ENCODE data around the gene SH3GL3.

DNA sequence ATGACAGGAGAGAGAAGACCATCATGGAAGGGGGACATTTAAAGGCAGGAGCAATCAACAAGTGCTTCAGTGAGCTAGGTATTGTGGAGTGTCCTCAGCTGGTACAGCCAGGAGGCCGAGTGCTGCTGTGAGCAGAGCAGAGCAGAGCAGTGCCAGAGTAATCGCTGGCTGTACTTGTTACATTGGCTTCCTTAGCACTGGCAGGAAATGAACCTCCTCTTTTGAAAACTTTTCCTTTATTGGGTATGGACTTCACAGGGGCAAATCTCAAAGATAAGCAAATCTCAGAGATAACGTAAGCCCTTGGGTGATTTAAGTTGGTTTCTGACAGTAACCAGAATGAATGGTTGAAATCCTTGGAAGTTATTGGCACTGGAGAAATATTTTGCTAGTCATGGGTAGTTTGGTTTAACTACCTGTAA, 2.1 kb downstream of the SH3GL3 start:
- TF ChIP-seq, protein P1, sequence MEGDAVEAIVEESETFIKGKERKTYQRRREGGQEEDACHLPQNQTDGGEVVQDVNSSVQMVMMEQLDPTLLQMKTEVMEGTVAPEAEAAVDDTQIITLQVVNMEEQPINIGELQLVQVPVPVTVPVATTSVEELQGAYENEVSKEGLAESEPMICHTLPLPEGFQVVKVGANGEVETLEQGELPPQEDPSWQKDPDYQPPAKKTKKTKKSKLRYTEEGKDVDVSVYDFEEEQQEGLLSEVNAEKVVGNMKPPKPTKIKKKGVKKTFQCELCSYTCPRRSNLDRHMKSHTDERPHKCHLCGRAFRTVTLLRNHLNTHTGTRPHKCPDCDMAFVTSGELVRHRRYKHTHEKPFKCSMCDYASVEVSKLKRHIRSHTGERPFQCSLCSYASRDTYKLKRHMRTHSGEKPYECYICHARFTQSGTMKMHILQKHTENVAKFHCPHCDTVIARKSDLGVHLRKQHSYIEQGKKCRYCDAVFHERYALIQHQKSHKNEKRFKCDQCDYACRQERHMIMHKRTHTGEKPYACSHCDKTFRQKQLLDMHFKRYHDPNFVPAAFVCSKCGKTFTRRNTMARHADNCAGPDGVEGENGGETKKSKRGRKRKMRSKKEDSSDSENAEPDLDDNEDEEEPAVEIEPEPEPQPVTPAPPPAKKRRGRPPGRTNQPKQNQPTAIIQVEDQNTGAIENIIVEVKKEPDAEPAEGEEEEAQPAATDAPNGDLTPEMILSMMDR (conservative IDR thresholded peaks at IDR 0.05 in 1 of 2, IDR thresholded peaks at IDR 0.05 in 1 of 2; ENCODE audit: extremely low read depth in 1 of 2, insufficient read depth in 1 of 2, low read depth in 1 of 2, low read length in 2 of 2) = no peak
- TF ChIP-seq EZH2 (IDR thresholded peaks at IDR 0.05; ENCODE audit: borderline replicate concordance, low read length) = no peak

Measured in mammary epithelial cell (primary cell).